DMS 273 treated with DMSO at 0.1 percent for 48 hours (cell line): ENCODE results near the gene EXT2.

Experiments used
- DNase-seq: peaks from one replicate; lab custom pipeline; 2025; lab: John Stamatoyannopoulos, UW

The EXT2 gene

GRCh38 chr11:44085330-44085729 is 10.1 kb upstream of the EXT2 start:
- DNase-seq, result no peak

- DNase-seq, result no peak
These were observed 7.1 kb upstream of the EXT2 start for GRCh38 chr11:44088377-44088776.

GRCh38 chr11:44088871-44089270 is 6.6 kb upstream of the EXT2 start:
- no peak for DNase-seq

- DNase-seq, result no peak
These were observed 4.9 kb upstream of the EXT2 start for GRCh38 chr11:44090539-44090938.

GRCh38 chr11:44094260-44094868 is 1.1 kb upstream of the EXT2 start:
- DNase-seq, result no peak

GRCh38 chr11:44096360-44097185 is 1.1 kb downstream of the EXT2 start:
- no peak for DNase-seq

- DNase-seq, result no peak
These were observed 2.3 kb downstream of the EXT2 start for GRCh38 chr11:44097821-44098220.

GRCh38 chr11:44101098-44101497 is 5.6 kb downstream of the EXT2 start:
- no peak for DNase-seq

GRCh38 chr11:44104481-44105294 is 9.2 kb downstream of the EXT2 start:
- no peak for DNase-seq

- no peak for DNase-seq
These were observed 12.8 kb downstream of the EXT2 start for GRCh38 chr11:44108260-44108659.

GRCh38 chr11:44110231-44110679 is 14.8 kb downstream of the EXT2 start:
- no peak for DNase-seq

GRCh38 chr11:44112091-44112821 is 16.8 kb downstream of the EXT2 start:
- no peak for DNase-seq

- no peak for DNase-seq
These were observed 17.5 kb downstream of the EXT2 start for GRCh38 chr11:44113018-44113417.

GRCh38 chr11:44113572-44113971 is 18.1 kb downstream of the EXT2 start:
- DNase-seq, result no peak

- DNase-seq, result no peak
These were observed 20.9 kb downstream of the EXT2 start for GRCh38 chr11:44116234-44116830.

GRCh38 chr11:44120169-44120568 is 24.7 kb downstream of the EXT2 start:
- DNase-seq, result no peak

GRCh38 chr11:44125598-44125997 is 30.1 kb downstream of the EXT2 start:
- no peak for DNase-seq

- no peak for DNase-seq
These were observed 30.8 kb downstream of the EXT2 start for GRCh38 chr11:44126304-44126703.

- no peak for DNase-seq
These were observed 31.7 kb downstream of the EXT2 start for GRCh38 chr11:44127130-44127529.

GRCh38 chr11:44128729-44129128 is 33.3 kb downstream of the EXT2 start:
- no peak for DNase-seq

- DNase-seq, result no peak
These were observed 35.3 kb downstream of the EXT2 start for GRCh38 chr11:44130751-44131150.
